ENCODE measurements around the gene ACSM4. TPM values are rescaled to one million over a fixed set of nuclear protein-coding genes. Genes with fewer than 3 reads are reported as not detected.

Gene ACSM4
- polyA plus RNA-seq, 1 of the 3 experiments (the other 2 are of a cell fraction) = not detected

- H3K4me2 ChIP-seq = no peak overlapping the region
- ChIA-PET POLR2A (interaction anchor here (0.6 kb wide), 1 partner anchor 1211 kb away, joined by 3 read pairs; no protein-coding TSS in a partner anchor), CTCF (no interaction called here)
- H3K27ac ChIP-seq (ENCODE audit: low read depth in 2 of 2, low read length in 1 of 2) = no peak overlapping the region
- H4K20me1 ChIP-seq (ENCODE audit: insufficient read depth) = no peaks in the 10 kb centered on the region
- H3K9ac ChIP-seq = no peak overlapping the region
- H3K9me2 ChIP-seq = no peaks in the 10 kb centered on the region
- H3K4me3 ChIP-seq (ENCODE audit: low read depth in 2 of 2, low read length in 1 of 2) = no peak overlapping the region
- no peaks in the 10 kb centered on the region for H3K79me2 ChIP-seq (ENCODE audit: insufficient read depth)
- H3F3A ChIP-seq (replicated peaks; ENCODE audit: insufficient read depth) = no peaks in the 10 kb centered on the region
- no peak for TF ChIP-seq REST (IDR thresholded peaks at IDR 0.05; ENCODE audit: low read depth, low read length)
- no peak for TF ChIP-seq RFX5 (IDR thresholded peaks at IDR 0.05; ENCODE audit: low read length)
- TF ChIP-seq CTCF (IDR thresholded peaks at IDR 0.05) = no peak
- no peak for TF ChIP-seq EP300 (IDR thresholded peaks at IDR 0.05; ENCODE audit: borderline replicate concordance in 1 of 2, low read depth in 1 of 2, low read length in 1 of 2)
- DNase-seq = no peak
- H3K9me3 ChIP-seq = no peaks in the 10 kb centered on the region
- no peak overlapping the region for H2AFZ ChIP-seq (ENCODE audit: low read depth)
- no peaks in the 10 kb centered on the region for H3K4me1 ChIP-seq (ENCODE audit: control insufficient read depth in 1 of 2, insufficient read depth in 2 of 2, low read depth in 1 of 2, low read length in 1 of 2)
- H3K27me3 ChIP-seq (ENCODE audit: insufficient read depth) = 0 out of 2 replicates have a peak, but pooled peaks cover 5% of the 10 kb centered on the region
- H3K36me3 ChIP-seq (replicated peaks in 1 of 2; ENCODE audit: control insufficient read depth in 1 of 2, insufficient read depth in 2 of 2, low read length in 1 of 2) = no peaks in the 10 kb centered on the region
These were observed 39.3 kb upstream of the ACSM4 start for GRCh38 chr12:7264538-7264937.

- no peak overlapping the region for H3K9ac ChIP-seq
- H4K20me1 ChIP-seq (ENCODE audit: insufficient read depth) = no peaks in the 10 kb centered on the region
- no peak overlapping the region for H3K4me2 ChIP-seq
- no peaks in the 10 kb centered on the region for H3K9me2 ChIP-seq
- ChIA-PET POLR2A (no interaction called here), CTCF (no interaction called here)
- no peaks in the 10 kb centered on the region for H3K4me1 ChIP-seq (ENCODE audit: control insufficient read depth in 1 of 2, insufficient read depth in 2 of 2, low read depth in 1 of 2, low read length in 1 of 2)
- WGBS (ENCODE audit: low lambda C conversion rate) = 15% methylated on average over 4 of the region's 4 CpGs
- DNase-seq = no peak
- no peak overlapping the region for H3K4me3 ChIP-seq (ENCODE audit: low read depth in 2 of 2, low read length in 1 of 2)
- H3K27ac ChIP-seq (ENCODE audit: low read depth in 2 of 2, low read length in 1 of 2) = no peak overlapping the region
- H3F3A ChIP-seq (replicated peaks; ENCODE audit: insufficient read depth) = no peaks in the 10 kb centered on the region
- H3K79me2 ChIP-seq (ENCODE audit: insufficient read depth) = no peaks in the 10 kb centered on the region
- no peak overlapping the region for H2AFZ ChIP-seq (ENCODE audit: low read depth)
- H3K36me3 ChIP-seq (replicated peaks in 1 of 2; ENCODE audit: control insufficient read depth in 1 of 2, insufficient read depth in 2 of 2, low read length in 1 of 2) = no peaks in the 10 kb centered on the region
- no peak for TF ChIP-seq PBX3 (IDR thresholded peaks at IDR 0.05)
- TF ChIP-seq MAX (IDR thresholded peaks at IDR 0.05; ENCODE audit: low read depth) = no peak
- TF ChIP-seq TEAD4 (IDR thresholded peaks at IDR 0.05; ENCODE audit: borderline replicate concordance, insufficient read depth) = no peak
- no peak for TF ChIP-seq USF2 (IDR thresholded peaks at IDR 0.05; ENCODE audit: borderline replicate concordance, low read depth, low read length)
- no peak for TF ChIP-seq SIN3A (IDR thresholded peaks at IDR 0.05; ENCODE audit: borderline replicate concordance, low read depth, low read length)
- TF ChIP-seq SMC3 (IDR thresholded peaks at IDR 0.05; ENCODE audit: low read depth, low read length) = no peak
- no peak for TF ChIP-seq RAD21 (IDR thresholded peaks at IDR 0.05; ENCODE audit: low read length)
- TF ChIP-seq RFX5 (IDR thresholded peaks at IDR 0.05; ENCODE audit: low read length) = no peak
- no peak for TF ChIP-seq RCOR1 (IDR thresholded peaks at IDR 0.05; ENCODE audit: low read length)
- no peak for TF ChIP-seq GABPA (IDR thresholded peaks at IDR 0.05; ENCODE audit: low read depth)
- 0 out of 2 replicates have a peak, but pooled peaks cover 5% of the 10 kb centered on the region for H3K27me3 ChIP-seq (ENCODE audit: insufficient read depth)
- H3K9me3 ChIP-seq = no peaks in the 10 kb centered on the region
These were observed 38.6 kb upstream of the ACSM4 start for GRCh38 chr12:7265251-7265650.

All from SK-N-SH (cell line).